ENCODE measurements around the gene MC2R. TPM values are rescaled to one million over a fixed set of nuclear protein-coding genes. Genes with fewer than 3 reads are reported as not detected.

MC2R gene
- total RNA-seq, 6 experiments from 2014 or later: not detected

DNA sequence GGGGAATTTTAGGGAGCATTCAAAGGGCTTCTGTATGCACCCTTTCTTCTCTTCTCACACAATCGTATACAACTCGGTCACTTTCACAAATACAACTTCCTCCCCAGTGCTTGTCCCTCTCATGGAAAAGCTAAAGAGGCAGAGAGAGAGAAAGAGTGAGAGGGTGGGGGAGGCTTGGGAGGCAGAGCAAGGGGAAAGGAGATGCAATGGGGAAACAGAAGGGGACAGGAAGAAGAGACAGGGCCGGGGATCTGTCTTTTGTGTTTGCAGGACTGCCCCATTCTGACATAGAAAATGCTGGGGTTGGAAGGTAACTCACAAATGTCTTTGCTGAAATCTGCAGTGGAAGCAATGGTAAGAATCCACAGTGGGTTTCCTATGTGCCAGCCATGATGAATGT is 2.1 kb upstream of the MC2R start:
- Mint-ChIP-seq H3K27me3 (ENCODE audit: insufficient read depth) (no peaks in the 10 kb centered on the region), H3K9me3 (peaks cover 39% of the 10 kb centered on the region)

DNA sequence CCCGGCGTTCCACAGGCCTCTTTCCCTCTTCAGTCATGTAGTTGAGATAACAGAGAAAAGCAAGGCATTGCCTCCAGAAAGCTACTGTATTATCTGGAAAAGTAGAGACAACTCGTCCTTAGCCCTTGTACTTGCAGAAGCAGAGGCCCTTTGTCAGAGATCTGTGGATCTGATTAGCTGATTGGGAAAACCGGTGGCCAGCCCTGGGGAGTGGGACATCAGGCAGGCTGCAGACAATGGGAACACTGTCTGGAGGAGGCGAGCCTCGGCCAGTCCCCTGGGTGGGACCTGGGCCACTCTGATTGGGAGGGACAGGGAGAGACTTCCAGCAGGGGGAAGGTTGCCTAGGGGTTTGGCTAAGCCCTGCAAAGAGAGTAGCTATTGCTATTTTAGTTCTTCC is 1.2 kb upstream of the MC2R start:
- no peak for DNase-seq
- Mint-ChIP-seq H3K27ac (no peak overlapping the region), H3K9me3 (peaks cover 45% of the 10 kb centered on the region)

More for the DNA sequence above, 2.1 kb upstream of the MC2R start:
- no peaks in the 10 kb centered on the region for H3K36me3 Mint-ChIP-seq (ENCODE audit: low read depth)
- no peaks in the 10 kb centered on the region for H3K4me1 Mint-ChIP-seq (ENCODE audit: low read depth)
- DNase-seq: no peak
- H3K4me3 Mint-ChIP-seq: no peak overlapping the region
- TF ChIP-seq, protein P1, sequence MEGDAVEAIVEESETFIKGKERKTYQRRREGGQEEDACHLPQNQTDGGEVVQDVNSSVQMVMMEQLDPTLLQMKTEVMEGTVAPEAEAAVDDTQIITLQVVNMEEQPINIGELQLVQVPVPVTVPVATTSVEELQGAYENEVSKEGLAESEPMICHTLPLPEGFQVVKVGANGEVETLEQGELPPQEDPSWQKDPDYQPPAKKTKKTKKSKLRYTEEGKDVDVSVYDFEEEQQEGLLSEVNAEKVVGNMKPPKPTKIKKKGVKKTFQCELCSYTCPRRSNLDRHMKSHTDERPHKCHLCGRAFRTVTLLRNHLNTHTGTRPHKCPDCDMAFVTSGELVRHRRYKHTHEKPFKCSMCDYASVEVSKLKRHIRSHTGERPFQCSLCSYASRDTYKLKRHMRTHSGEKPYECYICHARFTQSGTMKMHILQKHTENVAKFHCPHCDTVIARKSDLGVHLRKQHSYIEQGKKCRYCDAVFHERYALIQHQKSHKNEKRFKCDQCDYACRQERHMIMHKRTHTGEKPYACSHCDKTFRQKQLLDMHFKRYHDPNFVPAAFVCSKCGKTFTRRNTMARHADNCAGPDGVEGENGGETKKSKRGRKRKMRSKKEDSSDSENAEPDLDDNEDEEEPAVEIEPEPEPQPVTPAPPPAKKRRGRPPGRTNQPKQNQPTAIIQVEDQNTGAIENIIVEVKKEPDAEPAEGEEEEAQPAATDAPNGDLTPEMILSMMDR (IDR thresholded peaks at IDR 0.05): no peak
- no peak overlapping the region for H3K27ac Mint-ChIP-seq

DNA sequence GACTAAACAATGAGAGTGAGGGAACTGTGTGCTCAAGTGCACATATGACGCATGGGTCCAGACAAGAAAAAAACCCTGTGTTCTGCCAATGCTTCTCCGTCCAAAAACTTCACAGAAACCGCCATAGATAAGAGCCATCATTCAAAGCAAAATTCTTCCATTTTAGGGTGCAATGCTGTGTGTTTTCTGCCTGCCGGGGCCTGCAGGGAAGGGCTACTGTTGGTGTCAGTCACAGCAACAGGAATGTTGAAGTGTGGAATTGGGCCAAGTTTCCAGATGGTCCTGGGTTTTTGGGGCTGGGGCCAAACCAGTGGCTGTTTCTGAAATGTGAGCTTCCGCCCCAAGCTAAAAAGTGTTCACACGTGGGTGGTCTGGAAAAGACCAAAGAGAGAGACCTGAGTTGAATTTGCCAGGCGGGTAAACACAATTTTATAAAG is 677 bp upstream of the MC2R start:
- no peak for DNase-seq
- TF ChIP-seq, protein P1 (IDR thresholded peaks at IDR 0.05): no peak
- H3K9me3 Mint-ChIP-seq: peaks cover 48% of the 10 kb centered on the region
- no peaks in the 10 kb centered on the region for H3K4me1 Mint-ChIP-seq (ENCODE audit: low read depth)
- no peak overlapping the region for H3K4me3 Mint-ChIP-seq
- H3K36me3 Mint-ChIP-seq (ENCODE audit: low read depth): no peaks in the 10 kb centered on the region
- H3K27ac Mint-ChIP-seq: no peak overlapping the region
- H3K27me3 Mint-ChIP-seq (ENCODE audit: insufficient read depth): no peaks in the 10 kb centered on the region

More for the DNA sequence above, 1.2 kb upstream of the MC2R start:
- no peaks in the 10 kb centered on the region for H3K4me1 Mint-ChIP-seq (ENCODE audit: low read depth)
- H3K4me3 Mint-ChIP-seq: no peak overlapping the region
- no peaks in the 10 kb centered on the region for H3K36me3 Mint-ChIP-seq (ENCODE audit: low read depth)
- H3K27me3 Mint-ChIP-seq (ENCODE audit: insufficient read depth): no peaks in the 10 kb centered on the region
- TF ChIP-seq, protein P1 (IDR thresholded peaks at IDR 0.05): no peak

DNA sequence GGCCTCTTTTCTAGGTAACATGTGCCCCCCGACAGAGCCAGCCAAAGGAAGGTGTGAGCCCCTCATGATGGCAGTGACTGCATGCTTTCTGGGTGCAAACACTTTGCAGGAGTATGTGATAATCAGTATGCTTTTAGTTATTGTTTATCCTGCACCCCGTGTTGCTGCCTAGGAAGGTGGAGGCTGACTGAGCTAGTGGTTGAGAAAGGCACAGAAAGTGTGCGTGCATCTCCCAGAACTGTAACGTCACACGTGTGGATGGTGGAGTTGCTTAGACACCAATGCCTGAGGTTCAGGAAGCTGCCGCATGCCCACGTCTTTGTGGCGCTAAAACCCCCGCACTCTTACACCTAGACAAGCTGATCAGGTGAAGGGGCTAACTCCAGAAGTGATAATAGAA is 580 bp downstream of the MC2R start:
- TF ChIP-seq, protein P1 (IDR thresholded peaks at IDR 0.05): no peak
- H3K4me1 Mint-ChIP-seq (ENCODE audit: low read depth): no peaks in the 10 kb centered on the region
- no peaks in the 10 kb centered on the region for H3K36me3 Mint-ChIP-seq (ENCODE audit: low read depth)
- no peaks in the 10 kb centered on the region for H3K27me3 Mint-ChIP-seq (ENCODE audit: insufficient read depth)
- no peak overlapping the region for H3K4me3 Mint-ChIP-seq
- DNase-seq: no peak
- peaks cover 52% of the 10 kb centered on the region for H3K9me3 Mint-ChIP-seq
- no peak overlapping the region for H3K27ac Mint-ChIP-seq

DNA sequence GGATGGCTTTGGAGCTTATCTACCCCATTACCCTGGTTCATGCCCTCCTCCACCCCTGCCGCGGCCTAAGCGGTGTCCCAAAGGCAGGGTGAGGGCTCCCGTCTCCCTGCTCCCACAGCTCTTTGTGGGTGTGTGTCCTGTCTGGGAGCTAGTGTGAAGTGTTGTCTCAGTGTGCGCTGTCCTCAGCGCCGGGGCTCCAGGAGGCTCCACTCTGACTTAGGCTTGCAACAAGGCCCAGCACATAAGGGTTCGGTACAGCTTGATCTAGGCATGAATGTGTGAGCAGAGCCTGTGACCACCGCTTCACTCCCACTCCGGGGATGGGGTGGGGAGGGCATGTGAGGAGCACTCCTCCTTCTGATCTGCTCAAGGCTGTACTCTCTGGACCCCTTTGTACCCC is 1.2 kb downstream of the MC2R start:
- no peak for DNase-seq
- H3K4me1 Mint-ChIP-seq (ENCODE audit: low read depth): no peaks in the 10 kb centered on the region
- peaks cover 50% of the 10 kb centered on the region for H3K9me3 Mint-ChIP-seq
- H3K27ac Mint-ChIP-seq: no peak overlapping the region
- H3K27me3 Mint-ChIP-seq (ENCODE audit: insufficient read depth): no peaks in the 10 kb centered on the region
- no peak overlapping the region for H3K4me3 Mint-ChIP-seq
- TF ChIP-seq, protein P1 (IDR thresholded peaks at IDR 0.05): no peak
- H3K36me3 Mint-ChIP-seq (ENCODE audit: low read depth): no peaks in the 10 kb centered on the region

DNA sequence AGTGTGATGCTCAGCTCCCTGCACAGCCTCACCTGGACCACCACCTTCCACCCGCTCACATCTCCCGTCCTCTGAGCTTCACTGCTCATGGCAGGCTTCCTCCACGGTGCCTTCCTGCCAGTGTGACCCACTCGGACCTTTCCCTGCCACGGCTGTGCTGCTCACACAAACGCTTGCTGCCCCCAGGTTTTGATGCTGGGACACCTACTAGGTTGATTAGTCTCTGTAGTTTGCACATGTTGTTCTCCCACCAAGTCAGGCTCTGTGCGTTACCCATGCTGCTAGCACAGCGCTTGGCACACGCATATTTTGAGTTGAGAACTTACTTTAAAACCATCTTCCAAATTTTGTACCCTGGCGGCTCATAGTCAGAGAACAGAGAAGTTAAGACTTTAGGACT is 2.1 kb downstream of the MC2R start:
- H3K9me3 Mint-ChIP-seq: peaks cover 51% of the 10 kb centered on the region
- H3K27ac Mint-ChIP-seq: no peak overlapping the region
- TF ChIP-seq, protein P1 (IDR thresholded peaks at IDR 0.05): no peak
- DNase-seq: no peak
- H3K36me3 Mint-ChIP-seq (ENCODE audit: low read depth): no peaks in the 10 kb centered on the region
- no peaks in the 10 kb centered on the region for H3K27me3 Mint-ChIP-seq (ENCODE audit: insufficient read depth)
- no peak overlapping the region for H3K4me3 Mint-ChIP-seq
- no peaks in the 10 kb centered on the region for H3K4me1 Mint-ChIP-seq (ENCODE audit: low read depth)
